GM12878 (cell line): ENCODE data around the gene STK10. TPM values are rescaled to one million over a fixed set of nuclear protein-coding genes. Genes with fewer than 3 reads are reported as not detected.

ENCODE experiments used
- ATAC-seq: fragments of 200-7000 bp; cut with Tn5 transposase; 3 replicates; pipeline ENCODE4 v1.9.1; 2020; ENCODE audit warnings: mild to moderate bottlenecking, moderate library complexity
- BruUV-seq: library from RNA; stranded (reverse); fragments of 400-500 nt; replicated peaks from 2 replicates; lab custom pipeline; 2021; lab: Mats Ljungman, UMichigan
- CTCF ChIA-PET: fragments of 300-600 bp; sonication (Branson Sonifier 250); formaldehyde crosslinking; extraction: SDS; loops from one replicate; lab custom pipeline; 2021; ENCODE audit warnings: inconsistent platforms; lab: Yijun Ruan, JAX
- POLR2A ChIA-PET: fragments of 350-600 bp; formaldehyde crosslinking; extraction: SDS; loops from one replicate; lab custom pipeline; 2021; ENCODE audit warnings: inconsistent platforms; lab: Charles Lee
- RAD21 ChIA-PET: fragments of 300-600 bp; sonication (Branson Sonifier 250); formaldehyde crosslinking; loops from one replicate; lab custom pipeline; 2023; ENCODE audit warnings: antibody characterized with exemption; ENCODE audit not compliant: unreplicated experiment; lab: Charles Lee
- SMC1A ChIA-PET: fragments of 300-600 bp; sonication (Branson Sonifier 250); formaldehyde crosslinking; loops from one replicate; lab custom pipeline; 2023; ENCODE audit not compliant: unreplicated experiment, uncharacterized antibody; lab: Charles Lee
- DNase-seq: peaks from one replicate; pipeline ENCODE4 v3.0.0-alpha.2; 2011; ENCODE audit warnings: low read depth, low spot score
- FAIRE-seq: peaks from 3 replicates; lab custom pipeline; 2011; peaks lifted over from hg19 to GRCh38; lab: Jason Lieb, UNC
- H2AFZ ChIP-seq: 2 replicates; pipeline ENCODE4 v1.6.0; 2011; ENCODE audit warnings: low read depth, low read length, control low read depth; ENCODE audit not compliant: control insufficient read depth
- H3K27ac ChIP-seq: 2 replicates; pipeline ENCODE4 v1.5.1; 2011; ENCODE audit warnings: control low read depth; ENCODE audit not compliant: control insufficient read depth, insufficient read depth
- H3K27me3 ChIP-seq, 2 experiments: replicated peaks in 1 of 2; 2 replicates each; pipeline versions ENCODE4 v1.6.0 to v1.6.1; 2011; ENCODE audit warnings: low read length in 1 of 2; ENCODE audit not compliant: control insufficient read depth in 2 of 2, insufficient read depth in 2 of 2
- H3K36me3 ChIP-seq, 2 experiments: 2 replicates each; pipeline ENCODE4 v1.5.1; 2011; ENCODE audit warnings: low read length in 1 of 2; ENCODE audit not compliant: control insufficient read depth in 2 of 2, insufficient read depth in 2 of 2
- H3K4me1 ChIP-seq: 2 replicates; pipeline ENCODE4 v1.6.1; 2011; ENCODE audit warnings: mild to moderate bottlenecking, low read length, moderate library complexity, mixed read lengths; ENCODE audit not compliant: control insufficient read depth, insufficient read depth
- H3K4me2 ChIP-seq: 2 replicates; pipeline ENCODE4 v1.6.0; 2011; ENCODE audit warnings: control low read depth; ENCODE audit not compliant: control insufficient read depth, insufficient read depth
- H3K4me3 ChIP-seq: fragments of 200-600 bp; sonication (generic); 2 replicates; pipeline ENCODE4 v1.5.1; 2016
- H3K79me2 ChIP-seq: 2 replicates; pipeline ENCODE4 v1.6.0; 2011; ENCODE audit warnings: low read length; ENCODE audit not compliant: control insufficient read depth, insufficient read depth
- H3K9ac ChIP-seq: 2 replicates; pipeline ENCODE4 v1.8.0; 2011; ENCODE audit warnings: low read length, control low read depth, mixed read lengths; ENCODE audit not compliant: control insufficient read depth, insufficient read depth
- H3K9me3 ChIP-seq: replicated peaks from 3 replicates; pipeline ENCODE4 v1.5.1; 2011; ENCODE audit warnings: mild to moderate bottlenecking, low read length; ENCODE audit not compliant: control insufficient read depth, insufficient read depth
- H4K20me1 ChIP-seq: 2 replicates; pipeline ENCODE4 v1.6.0; 2011; ENCODE audit not compliant: control insufficient read depth, insufficient read depth
- EED ChIP-seq: sonication (generic); IDR thresholded peaks from 2 replicates; pipeline ENCODE4 v1.6.1; 2016; ENCODE audit warnings: antibody characterized with exemption, low read depth
- NBN ChIP-seq: fragments of 450-650 bp; IDR thresholded peaks from 2 replicates; pipeline ENCODE4 v1.6.1; 2016
- RB1 ChIP-seq: fragments of 450-650 bp; formaldehyde crosslinking; IDR thresholded peaks from 2 replicates; pipeline ENCODE4 v1.6.1; 2017; ENCODE audit warnings: mild to moderate bottlenecking, borderline replicate concordance
- RBBP5 ChIP-seq: fragments of 200-600 bp; sonication (generic); conservative IDR thresholded peaks from 2 replicates; pipeline ENCODE4 v1.6.1; 2016
- ZSCAN29 ChIP-seq: fragments of 450-650 bp; IDR thresholded peaks from 2 replicates; pipeline ENCODE4 v1.6.1; 2017; ENCODE audit warnings: mild to moderate bottlenecking, moderate library complexity
- WGBS: methylation state at CpG from one replicate; pipeline ENCODE4 v1.1.6; 2016; ENCODE audit warnings: low lambda C conversion rate; ENCODE audit not compliant: insufficient replicate concordance, insufficient coverage; ENCODE audit errors: missing lambda C conversion rate; 5-methylcytosine and 5-hydroxymethylcytosine counted together
- in situ Hi-C: fragments of 300-500 bp; cut with MboI; formaldehyde crosslinking; loops from 9 replicates; pipeline ENCODE4 v1.14.3; 2018; ENCODE audit warnings: mixed read lengths
- intact Hi-C: fragments of 100-400 bp; cut with micrococcal nuclease; formaldehyde crosslinking; loops from one replicate; pipeline ENCODE4 v1.14.2; 2022; ENCODE audit not compliant: unreplicated experiment
- polyA plus RNA-seq, 11 experiments: library from polyadenylated mRNA; depleted of rRNA in 4 of 11; unstranded in 6 of 11; stranded (reverse) in 5 of 11; fragments of >200 nt; fragmentation: Nextera tagmentation in 4 of 11; fragmentation: Illumina TruSeq in 1 of 11; extraction: Ambion mirVana in 4 of 11; extraction: Trizol in 1 of 11; gene quantifications; 1 replicate in 1 of 11; 2 replicates in 10 of 11; pipeline versions ENCODE4 v1.2.1 to v1.2.3, GENCODE V29; 2011 to 2016; ENCODE audit warnings: inconsistent platforms in 2 of 11, missing spikeins in 2 of 11, low read depth in 1 of 11
- total RNA-seq, 4 experiments: library from RNA; depleted of rRNA in 3 of 4; stranded (reverse); fragments of >200 nt in 3 of 4; fragmentation: Illumina TruSeq in 1 of 4; extraction: Trizol in 1 of 4; gene quantifications; 2 replicates each; pipeline versions ENCODE4 v1.2.1 to v1.2.3, GENCODE V29; 2013 to 2021
- TF ChIP-seq, protein P1 (sequence below): fragments of 450-650 bp; IDR thresholded peaks from 2 replicates; pipeline ENCODE4 v1.6.1; 2017; ENCODE audit warnings: borderline replicate concordance

STK10 gene
- total and polyA plus RNA-seq, 10 of the 15 experiments (the other 5 are each of a cell fraction or from before 2014, with no cell fraction given), result 14.2 to 96.4 (median 50.6) TPM

DNA sequence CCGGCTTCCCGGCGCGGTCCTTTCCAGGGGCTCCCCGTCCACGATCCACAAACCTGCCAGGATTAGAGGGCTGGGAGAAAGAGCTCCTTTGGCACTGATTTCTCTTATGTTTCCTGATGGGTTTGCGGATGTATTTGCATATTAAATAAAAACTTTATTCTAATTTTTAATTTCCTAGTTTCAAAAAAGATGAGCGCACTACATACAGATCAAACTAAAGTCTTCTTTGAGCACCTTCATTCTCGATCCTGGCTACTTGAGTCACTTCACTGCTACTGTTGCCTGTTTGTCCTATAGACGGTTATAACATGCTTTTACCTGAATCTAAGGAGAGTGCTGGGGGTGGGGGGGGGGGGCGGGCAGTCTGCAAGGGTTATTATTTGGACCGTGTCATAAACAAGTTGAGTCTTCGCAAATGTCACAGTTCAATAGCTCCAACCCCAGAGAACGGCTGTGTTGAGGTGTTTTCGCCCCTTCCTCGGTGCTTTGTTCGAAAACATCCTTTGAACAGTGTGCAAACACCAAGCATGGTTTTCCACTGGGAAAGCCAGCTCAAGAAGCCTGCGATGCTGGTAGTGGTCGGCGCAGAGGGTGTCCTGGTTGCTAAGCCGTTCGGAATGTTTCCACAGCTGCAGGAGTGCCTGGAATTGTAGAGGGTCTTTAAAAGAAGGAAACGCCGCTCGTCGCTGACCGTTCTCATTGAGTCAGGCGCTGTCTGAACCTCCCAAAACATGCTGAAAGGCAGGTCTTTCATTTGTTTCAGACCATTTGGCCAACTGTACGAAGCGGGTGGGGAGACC is 1.1 kb upstream of the STK10 start:
- Histone ChIP-seq H3K4me2 (peak overlapping the region; percentile 85), H3K4me3 (peak overlapping the region; percentile 89), H3K4me1 (peaks cover 12% of the 10 kb centered on the region), H3K9ac (peak overlapping the region; percentile 75), H3K36me3 (no peaks in the 10 kb centered on the region), H3K27me3 (no peaks in the 10 kb centered on the region), H3K9me3 (no peaks in the 10 kb centered on the region), H2AFZ (peak overlapping the region; percentile 82), H4K20me1 (no peaks in the 10 kb centered on the region), H3K27ac (no peak overlapping the region), H3K79me2 (peaks cover 37% of the 10 kb centered on the region)
- BruUV-seq, result no TSS peak
- CTCF ChIA-PET, result interaction anchor here (0.6 to 8.0 kb wide), 34 partner anchors 9 to 583 kb away, joined by 3 to 162 read pairs (median 4); partner anchors contain the start of gene FBXW11
- TF ChIP-seq EED (no peak), RBBP5 (no peak), NBN (0 out of 2 replicates have a peak, but pooled peaks have one; percentile 9), RB1 (no peak), ZSCAN29 (no peak)
- TF ChIP-seq, protein P1, sequence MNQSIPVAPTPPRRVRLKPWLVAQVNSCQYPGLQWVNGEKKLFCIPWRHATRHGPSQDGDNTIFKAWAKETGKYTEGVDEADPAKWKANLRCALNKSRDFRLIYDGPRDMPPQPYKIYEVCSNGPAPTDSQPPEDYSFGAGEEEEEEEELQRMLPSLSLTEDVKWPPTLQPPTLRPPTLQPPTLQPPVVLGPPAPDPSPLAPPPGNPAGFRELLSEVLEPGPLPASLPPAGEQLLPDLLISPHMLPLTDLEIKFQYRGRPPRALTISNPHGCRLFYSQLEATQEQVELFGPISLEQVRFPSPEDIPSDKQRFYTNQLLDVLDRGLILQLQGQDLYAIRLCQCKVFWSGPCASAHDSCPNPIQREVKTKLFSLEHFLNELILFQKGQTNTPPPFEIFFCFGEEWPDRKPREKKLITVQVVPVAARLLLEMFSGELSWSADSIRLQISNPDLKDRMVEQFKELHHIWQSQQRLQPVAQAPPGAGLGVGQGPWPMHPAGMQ, result no peak
- intact Hi-C loops, result loop anchor here (1.0 to 10.0 kb wide), 8 partner anchors 14 to 277 kb away; partner anchors contain the start of gene FBXW11
- ATAC-seq (no peak), FAIRE-seq (no peak), DNase-seq (no peak)
- POLR2A ChIA-PET, result interaction anchor here (0.6 to 8.0 kb wide), 3 partner anchors 77 to 182 kb away, joined by 4 to 115 read pairs (median 4); partner anchors contain the start of gene FBXW11
- 48% methylated on average over 30 of the region's 30 CpGs for WGBS
- SMC1A ChIA-PET, result interaction anchor here (0.8 to 10.5 kb wide), 16 partner anchors 15 to 283 kb away, joined by 3 to 165 read pairs (median 4); partner anchors contain the start of gene UBTD2
- in situ Hi-C loops, result loop anchor here (5.0 kb wide), 1 partner anchor 182 kb away; the partner anchor contains the start of gene FBXW11
- RAD21 ChIA-PET, result interaction anchor here (0.6 to 7.7 kb wide), 18 partner anchors 14 to 283 kb away, joined by 3 to 158 read pairs (median 7); partner anchors contain the start of genes FBXW11 and UBTD2
